ENCODE results near the gene PHACTR1. TPM values are rescaled to one million over a fixed set of nuclear protein-coding genes. Genes with fewer than 3 reads are reported as not detected.

PHACTR1 gene
- total RNA-seq, 4 donors from 2014 or later = 1.2 to 3.2 (median 1.6) TPM; not detected in 1

DNA sequence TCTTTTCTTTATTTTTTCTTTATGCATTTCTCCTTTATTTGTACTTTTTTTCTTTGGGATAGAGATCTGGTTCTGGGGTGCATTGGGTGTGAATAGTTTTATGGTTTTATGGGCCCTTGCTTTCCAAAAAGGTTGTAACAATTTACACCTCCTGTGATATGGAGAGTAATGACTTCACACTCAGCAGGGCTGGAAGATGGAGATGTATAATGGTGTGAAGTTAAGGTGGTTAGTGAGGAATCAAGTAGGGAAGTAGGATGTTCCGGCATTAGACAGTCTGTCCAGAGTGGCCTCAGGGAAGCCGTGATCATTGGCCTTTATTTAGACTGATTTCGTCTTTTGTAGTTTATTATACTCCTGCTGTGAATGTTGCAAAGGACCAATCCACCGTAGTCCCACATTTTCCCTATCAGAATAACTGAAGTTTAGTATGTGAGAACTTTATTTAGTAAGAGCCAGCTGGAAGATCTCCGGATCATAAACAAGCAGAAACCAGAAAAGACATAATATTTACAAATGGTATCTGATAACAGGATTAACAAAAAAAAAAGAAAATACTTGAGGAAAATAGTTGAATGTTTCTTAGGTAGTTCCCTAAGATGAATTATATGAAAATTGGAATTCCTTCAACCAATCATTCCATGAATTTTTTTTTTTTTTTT lies 356.2 kb downstream of the PHACTR1 start:
- Histone ChIP-seq H3K27me3 (no peaks in the 10 kb centered on the region), H3K4me3 (no peak overlapping the region), H3K4me1 (no peaks in the 10 kb centered on the region), H3K36me3 (no peaks in the 10 kb centered on the region), H3K9me3 (no peaks in the 10 kb centered on the region), H3K27ac (no peak overlapping the region)
- WGBS, 2 donors (ENCODE audit: low coverage in 1 of 2) = 71 to 75% methylated on average over 5 of the region's 5 CpGs
- DNase-seq = no peak
- in situ Hi-C loops (cut with MboI; ENCODE audit: low pct_ligation_motif_present in 1 of 4, low pct_unique_long_range_greater_than_20kb in 1 of 4, low sequenced_read_pairs in 3 of 4) = no loop called here
- TF ChIP-seq POLR2A (IDR thresholded peaks at IDR 0.05) (no peak), EP300 (IDR thresholded peaks at IDR 0.05; ENCODE audit: low read depth) (no peak), CTCF (IDR thresholded peaks at IDR 0.05) (no peak), POLR2AphosphoS5 (IDR thresholded peaks at IDR 0.05) (no peak)
- intact Hi-C loops (cut with DNase I; ENCODE audit: low total_unique reads) = no loop called here

DNA sequence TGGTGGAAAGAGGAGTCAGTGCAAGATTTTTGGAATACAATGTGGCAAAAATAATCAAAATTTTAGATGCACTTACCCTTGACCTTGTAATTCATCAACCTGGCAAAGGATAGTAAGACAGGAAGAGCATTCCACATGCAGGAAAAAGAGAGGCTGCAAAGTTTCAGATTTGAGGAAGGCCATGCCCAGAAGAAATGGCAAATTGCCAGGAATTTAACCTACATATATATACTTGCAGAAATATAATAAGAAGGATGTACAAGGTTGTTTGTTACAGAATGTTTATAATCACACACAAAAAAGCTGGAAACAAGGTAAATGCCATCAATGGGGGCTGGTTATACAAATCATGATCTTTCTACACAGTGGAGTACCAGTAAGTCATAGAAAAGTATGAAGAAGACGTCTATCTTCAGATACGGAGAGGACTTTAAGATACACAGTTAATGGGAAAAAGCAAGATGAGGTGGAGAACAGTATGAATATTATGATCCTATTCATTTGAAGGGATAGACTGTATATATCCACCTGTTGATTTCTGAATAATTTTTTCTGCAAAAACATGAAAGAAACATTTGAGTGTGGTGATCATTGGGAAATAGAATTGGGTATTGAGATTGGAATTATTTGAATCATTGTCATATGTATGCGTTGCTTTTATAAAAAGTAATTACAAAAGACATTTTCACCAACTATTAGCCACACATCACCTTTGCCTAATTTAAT lies 358.0 kb downstream of the PHACTR1 start:
- Histone ChIP-seq H3K27ac (no peak overlapping the region), H3K4me1 (no peaks in the 10 kb centered on the region), H3K9me3 (no peaks in the 10 kb centered on the region), H3K4me3 (no peak overlapping the region), H3K27me3 (no peaks in the 10 kb centered on the region), H3K36me3 (no peaks in the 10 kb centered on the region)
- intact Hi-C loops (cut with DNase I; ENCODE audit: low total_unique reads) (no loop called here), in situ Hi-C loops (cut with MboI; ENCODE audit: low pct_ligation_motif_present in 1 of 4, low pct_unique_long_range_greater_than_20kb in 1 of 4, low sequenced_read_pairs in 3 of 4) (no loop called here)
- DNase-seq = no peak
- TF ChIP-seq EP300 (IDR thresholded peaks at IDR 0.05; ENCODE audit: low read depth) = no peak
- TF ChIP-seq POLR2A (IDR thresholded peaks at IDR 0.05) = no peak
- no peak for TF ChIP-seq CTCF (IDR thresholded peaks at IDR 0.05)
- TF ChIP-seq POLR2AphosphoS5 (IDR thresholded peaks at IDR 0.05) = no peak
- 81 to 88% methylated on average over 3 of the region's 3 CpGs for WGBS, 2 donors (ENCODE audit: low coverage in 1 of 2)

GRCh38 chr6:13075141-13075845 lies 358.7 kb downstream of the PHACTR1 start:
- no peak overlapping the region for H3K4me3 ChIP-seq
- no peak for DNase-seq
- TF ChIP-seq CTCF (IDR thresholded peaks at IDR 0.05) = no peak
- TF ChIP-seq EP300 (IDR thresholded peaks at IDR 0.05; ENCODE audit: low read depth) = no peak
- no peak overlapping the region for H3K27ac ChIP-seq
- no peaks in the 10 kb centered on the region for H3K4me1 ChIP-seq
- no peaks in the 10 kb centered on the region for H3K9me3 ChIP-seq
- no peaks in the 10 kb centered on the region for H3K36me3 ChIP-seq
- in situ Hi-C loops (cut with MboI; ENCODE audit: low pct_ligation_motif_present in 1 of 4, low pct_unique_long_range_greater_than_20kb in 1 of 4, low sequenced_read_pairs in 3 of 4) (no loop called here), intact Hi-C loops (cut with DNase I; ENCODE audit: low total_unique reads) (no loop called here)
- WGBS, 2 donors (ENCODE audit: low coverage in 1 of 2) = 81 to 82% methylated on average over 7 of the region's 7 CpGs
- no peaks in the 10 kb centered on the region for H3K27me3 ChIP-seq

DNA sequence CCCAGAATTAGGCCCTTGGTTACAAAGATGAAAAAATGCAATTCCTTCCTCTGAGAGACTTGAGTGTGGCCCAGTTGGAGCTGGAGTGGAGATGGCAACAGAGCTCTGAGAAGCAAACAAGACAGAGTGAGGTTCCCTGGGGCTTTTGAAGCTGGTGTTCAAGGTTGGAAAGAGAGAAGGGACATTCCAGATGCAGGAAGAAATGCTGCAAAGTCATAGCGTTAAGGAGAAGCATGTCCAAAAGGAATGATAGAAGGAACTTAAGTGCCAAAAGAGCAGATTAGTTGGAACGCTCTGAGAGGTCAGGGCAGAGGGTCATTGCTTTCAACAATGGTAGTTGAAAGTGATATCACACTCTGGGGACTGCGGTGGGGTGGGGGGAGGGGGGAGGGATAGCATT lies 360.0 kb downstream of the PHACTR1 start:
- Histone ChIP-seq H3K27me3 (no peaks in the 10 kb centered on the region), H3K4me3 (no peak overlapping the region), H3K9me3 (no peaks in the 10 kb centered on the region), H3K27ac (no peak overlapping the region), H3K4me1 (no peaks in the 10 kb centered on the region), H3K36me3 (no peaks in the 10 kb centered on the region)
- intact Hi-C loops (cut with DNase I; ENCODE audit: low total_unique reads) = no loop called here
- in situ Hi-C loops (cut with MboI; ENCODE audit: low pct_ligation_motif_present in 1 of 4, low pct_unique_long_range_greater_than_20kb in 1 of 4, low sequenced_read_pairs in 3 of 4) = no loop called here
- no peak for TF ChIP-seq EP300 (IDR thresholded peaks at IDR 0.05; ENCODE audit: low read depth)
- WGBS, 2 donors (ENCODE audit: low coverage in 1 of 2) = 49 to 64% methylated on average over 2 to 3 of the region's 3 CpGs
- no peak for DNase-seq
